OCI-LY1 (cell line): ENCODE data around the gene FMN1.

ENCODE experiments used
- H2AFZ ChIP-seq: fragments of 200-600 bp; sonication (generic), shearing (Covaris generic); 2 replicates; pipeline ENCODE4 v1.6.0; 2014; ENCODE audit warnings: antibody characterized with exemption, mild to moderate bottlenecking, low read length
- H3F3A ChIP-seq: fragments of 200-600 bp; sonication (generic), shearing (Covaris generic); 2 replicates; pipeline ENCODE4 v1.6.0; 2014; ENCODE audit warnings: mild to moderate bottlenecking, antibody characterized with exemption, low read length, moderate library complexity; ENCODE audit not compliant: insufficient read depth
- H3K27ac ChIP-seq: fragments of 200-600 bp; sonication (generic); 2 replicates; pipeline ENCODE4 v1.5.1; 2014; ENCODE audit warnings: low read length, mixed run types, mild to moderate bottlenecking, low read depth; ENCODE audit not compliant: poor library complexity, severe bottlenecking
- H3K27me3 ChIP-seq: fragments of 200-600 bp; sonication (generic); 2 replicates; pipeline ENCODE4 v1.6.0; 2014; ENCODE audit warnings: antibody characterized with exemption, mild to moderate bottlenecking, low read length, moderate library complexity; ENCODE audit not compliant: insufficient read depth
- H3K36me3 ChIP-seq: fragments of 200-600 bp; sonication (generic); 2 replicates; pipeline ENCODE4 v1.6.1; 2014; ENCODE audit warnings: mild to moderate bottlenecking, antibody characterized with exemption, low read length, moderate library complexity, mixed read lengths; ENCODE audit not compliant: insufficient read depth
- H3K4me1 ChIP-seq: fragments of 200-600 bp; sonication (generic); 2 replicates; pipeline ENCODE4 v1.5.1; 2014; ENCODE audit warnings: mild to moderate bottlenecking, low read length, moderate library complexity; ENCODE audit not compliant: insufficient read depth, severe bottlenecking
- H3K4me2 ChIP-seq: fragments of 200-600 bp; sonication (generic), shearing (Covaris generic); 2 replicates; pipeline ENCODE4 v1.6.1; 2014; ENCODE audit warnings: low read length
- H3K4me3 ChIP-seq: fragments of 200-600 bp; sonication (generic); 2 replicates; pipeline ENCODE4 v1.5.1; 2014; ENCODE audit warnings: low read length, low read depth, mild to moderate bottlenecking, mixed read lengths; ENCODE audit not compliant: poor library complexity, severe bottlenecking
- H3K79me2 ChIP-seq: fragments of 200-600 bp; shearing (Covaris generic); 2 replicates; pipeline ENCODE4 v1.6.1; 2016; ENCODE audit warnings: mixed run types, low read length, mixed read lengths; ENCODE audit not compliant: insufficient read depth
- H3K9ac ChIP-seq: fragments of 200-600 bp; sonication (generic), shearing (Covaris generic); 2 replicates; pipeline ENCODE4 v1.6.1; 2014; ENCODE audit warnings: mild to moderate bottlenecking, low read length, mixed read lengths
- H3K9me2 ChIP-seq: fragments of 200-600 bp; sonication (generic), shearing (Covaris generic); 2 replicates; pipeline ENCODE4 v1.6.1; 2014; ENCODE audit warnings: low read depth, mild to moderate bottlenecking, low read length, mixed read lengths
- H3K9me3 ChIP-seq: fragments of 200-600 bp; shearing (Covaris generic); 2 replicates; pipeline ENCODE4 v1.6.1; 2014; ENCODE audit warnings: low read length, mixed read lengths
- H4K20me1 ChIP-seq: fragments of 200-600 bp; sonication (generic), shearing (Covaris generic); 2 replicates; pipeline ENCODE4 v1.6.0; 2016; ENCODE audit warnings: mild to moderate bottlenecking, low read length; ENCODE audit not compliant: insufficient read depth
- CTCF ChIP-seq: fragments of 200-600 bp; sonication (generic), shearing (Covaris generic); IDR thresholded peaks from 2 replicates; pipeline ENCODE4 v1.5.1; 2017; ENCODE audit warnings: mild to moderate bottlenecking, antibody characterized with exemption, low read length, moderate library complexity, mixed read lengths
- EZH2 ChIP-seq: fragments of 200-600 bp; sonication (generic), shearing (Covaris generic); IDR thresholded peaks from 2 replicates; pipeline ENCODE4 v1.8.0; 2017; ENCODE audit warnings: borderline replicate concordance, mixed run types, mild to moderate bottlenecking, antibody characterized with exemption, low read length, moderate library complexity, mixed read lengths

FMN1 gene

DNA sequence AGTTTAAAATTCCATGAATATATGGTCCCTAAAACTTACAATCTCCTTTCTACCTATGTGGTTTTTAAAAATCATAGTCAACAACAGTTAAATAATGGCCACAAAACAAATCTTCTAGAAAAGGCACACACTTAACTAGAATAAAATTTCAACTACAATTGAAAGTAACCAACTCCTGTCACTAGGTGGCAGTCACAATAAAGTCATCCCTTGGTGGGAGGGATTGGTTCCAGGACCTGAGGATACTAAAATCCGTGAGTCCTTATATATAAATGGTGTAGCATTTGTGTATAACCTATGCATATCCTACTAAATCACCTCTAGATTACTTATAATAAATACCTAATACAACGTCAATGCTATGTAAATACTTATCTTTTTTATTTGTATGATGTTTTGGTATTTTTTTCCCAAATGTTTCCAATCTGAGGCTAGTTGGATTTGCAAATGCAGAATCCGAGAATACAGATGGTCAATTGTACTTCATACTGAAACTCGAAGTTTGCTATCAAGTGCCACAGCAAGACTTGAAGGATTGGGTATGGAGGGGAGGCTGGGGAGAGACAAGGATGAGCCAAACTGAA is 172.6 kb downstream of the FMN1 start:
- no peak overlapping the region for H2AFZ ChIP-seq

DNA sequence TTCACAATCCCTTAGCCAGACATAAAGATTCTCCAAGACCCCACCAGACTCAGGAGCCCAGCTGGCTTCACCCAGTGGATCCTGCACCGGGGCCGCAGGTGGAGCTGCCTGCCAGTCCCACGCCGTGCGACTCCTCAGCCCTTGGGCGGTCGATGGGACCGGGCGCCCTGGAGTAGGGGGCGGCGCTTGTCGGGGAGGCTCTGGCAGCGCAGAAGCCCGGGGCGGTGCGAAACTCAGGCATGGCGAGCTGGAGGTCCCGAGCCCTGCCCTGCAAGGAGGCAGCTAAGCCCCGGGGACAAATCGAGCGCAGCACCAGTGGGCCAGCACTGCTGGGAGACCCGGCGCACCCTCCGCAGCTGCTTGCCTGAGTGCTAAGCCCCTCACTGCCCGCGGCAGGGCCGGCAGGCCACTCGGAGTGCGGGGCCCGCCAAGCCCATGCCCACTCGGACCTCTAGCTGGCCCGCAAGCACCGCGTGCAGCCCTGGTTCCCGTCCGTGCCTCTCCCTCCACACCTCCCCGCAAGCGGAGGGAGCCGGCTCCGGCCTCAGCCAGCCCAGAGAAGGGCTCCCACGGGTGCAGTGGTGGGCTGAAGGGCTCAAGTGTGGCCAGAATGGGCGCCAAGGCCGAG is 175.0 kb downstream of the FMN1 start:
- no peak overlapping the region for H3K4me2 ChIP-seq
- TF ChIP-seq EZH2 (no peak), CTCF (no peak)
- H3K9ac ChIP-seq = no peak overlapping the region
- H2AFZ ChIP-seq = no peak overlapping the region
- no peaks in the 10 kb centered on the region for H3F3A ChIP-seq
- no peak overlapping the region for H3K27ac ChIP-seq
- no peaks in the 10 kb centered on the region for H3K4me1 ChIP-seq
- no peaks in the 10 kb centered on the region for H4K20me1 ChIP-seq
- no peaks in the 10 kb centered on the region for H3K27me3 ChIP-seq
- no peak overlapping the region for H3K4me3 ChIP-seq
- H3K9me2 ChIP-seq = no peaks in the 10 kb centered on the region
- no peaks in the 10 kb centered on the region for H3K79me2 ChIP-seq
- no peaks in the 10 kb centered on the region for H3K9me3 ChIP-seq
- H3K36me3 ChIP-seq = no peaks in the 10 kb centered on the region

More for the DNA sequence above, 172.6 kb downstream of the FMN1 start:
- H3K4me1 ChIP-seq = no peaks in the 10 kb centered on the region
- H3K27ac ChIP-seq = no peak overlapping the region
- no peak overlapping the region for H3K4me2 ChIP-seq
- H3F3A ChIP-seq = no peaks in the 10 kb centered on the region
- H3K27me3 ChIP-seq = no peaks in the 10 kb centered on the region
- H4K20me1 ChIP-seq = no peaks in the 10 kb centered on the region
- no peaks in the 10 kb centered on the region for H3K36me3 ChIP-seq
- H3K9me3 ChIP-seq = no peaks in the 10 kb centered on the region
- H3K9ac ChIP-seq = no peak overlapping the region
- TF ChIP-seq EZH2 (no peak), CTCF (peak; percentile 57; the same call in 1 of the 2 replicates)
- no peaks in the 10 kb centered on the region for H3K9me2 ChIP-seq
- no peaks in the 10 kb centered on the region for H3K79me2 ChIP-seq
- no peak overlapping the region for H3K4me3 ChIP-seq

GRCh38 chr15:33016405-33017024 is 178.0 kb downstream of the FMN1 start:
- H4K20me1 ChIP-seq = no peaks in the 10 kb centered on the region
- H3K79me2 ChIP-seq = no peaks in the 10 kb centered on the region
- no peak overlapping the region for H3K27ac ChIP-seq
- H3K4me1 ChIP-seq = no peaks in the 10 kb centered on the region
- H2AFZ ChIP-seq = no peak overlapping the region
- no peaks in the 10 kb centered on the region for H3K36me3 ChIP-seq
- no peak for TF ChIP-seq CTCF
- no peak for TF ChIP-seq EZH2
- H3K4me3 ChIP-seq = no peak overlapping the region
- no peaks in the 10 kb centered on the region for H3K9me3 ChIP-seq
- H3K9ac ChIP-seq = no peak overlapping the region
- H3K27me3 ChIP-seq = no peaks in the 10 kb centered on the region
- H3F3A ChIP-seq = no peaks in the 10 kb centered on the region
- no peaks in the 10 kb centered on the region for H3K9me2 ChIP-seq
- no peak overlapping the region for H3K4me2 ChIP-seq
